IMR-90 (cell line): ENCODE measurements around the gene WNK1. TPM values are rescaled to one million over a fixed set of nuclear protein-coding genes. Genes with fewer than 3 reads are reported as not detected.

Experiments
- ATAC-seq: fragments of 200-7000 bp; cut with Tn5 transposase; 2 replicates; pipeline ENCODE4 v1.9.1; 2020; ENCODE audit warnings: low read depth, mild to moderate bottlenecking, moderate library complexity
- BruUV-seq: library from RNA; stranded (reverse); fragments of 400-500 nt; replicated peaks from 2 replicates; lab custom pipeline; 2021; lab: Mats Ljungman, UMichigan
- CTCF ChIA-PET: fragments of 300-600 bp; formaldehyde crosslinking; extraction: SDS; loops from one replicate; lab custom pipeline; 2021; ENCODE audit warnings: antibody characterized with exemption; lab: Yijun Ruan, JAX
- POLR2A ChIA-PET: fragments of 300-600 bp; sonication (Branson Sonifier 250); formaldehyde crosslinking; loops from one replicate; lab custom pipeline; 2022; ENCODE audit warnings: antibody characterized with exemption; ENCODE audit not compliant: unreplicated experiment; lab: Charles Lee
- DNase-seq: peaks from one replicate; pipeline ENCODE4 v3.0.0; 2013
- H2AFZ ChIP-seq: replicated peaks from 2 replicates; pipeline ENCODE3; 2013; ENCODE audit warnings: low read length, mild to moderate bottlenecking; ENCODE audit not compliant: poor library complexity
- H2AK5ac ChIP-seq: 2 replicates; pipeline ENCODE4 v1.6.1; 2013; ENCODE audit warnings: low read depth, low read length, inconsistent platforms
- H2AK9ac ChIP-seq: replicated peaks from 2 replicates; pipeline ENCODE3; 2013; ENCODE audit warnings: mild to moderate bottlenecking, low read depth, low read length, moderate library complexity; ENCODE audit not compliant: poor library complexity
- H2BK120ac ChIP-seq: 2 replicates; pipeline ENCODE4 v1.6.1; 2013; ENCODE audit warnings: low read depth, low read length, inconsistent platforms
- H2BK15ac ChIP-seq: 3 replicates; pipeline ENCODE4 v1.6.1; 2013; ENCODE audit warnings: low read depth, low read length, inconsistent platforms
- H2BK20ac ChIP-seq: 2 replicates; pipeline ENCODE4 v1.6.1; 2013; ENCODE audit warnings: low read depth, mild to moderate bottlenecking, inconsistent platforms, low read length, moderate library complexity
- H2BK5ac ChIP-seq: 2 replicates; pipeline ENCODE4 v1.6.1; 2013; ENCODE audit warnings: mild to moderate bottlenecking, low read depth, low read length, inconsistent platforms; ENCODE audit not compliant: poor library complexity, severe bottlenecking
- H3K14ac ChIP-seq: replicated peaks from 2 replicates; pipeline ENCODE4 v1.6.1; 2013; ENCODE audit warnings: low read depth, low read length, inconsistent platforms
- H3K18ac ChIP-seq: 2 replicates; pipeline ENCODE4 v1.6.1; 2013; ENCODE audit warnings: low read depth, low read length, control low read depth
- H3K23ac ChIP-seq: 2 replicates; pipeline ENCODE4 v1.6.1; 2013; ENCODE audit warnings: low read depth, low read length, inconsistent platforms
- H3K27ac ChIP-seq: 2 replicates; pipeline ENCODE4 v1.5.1; 2013; ENCODE audit warnings: mild to moderate bottlenecking, control low read depth, low read length; ENCODE audit not compliant: insufficient read depth
- H3K27me3 ChIP-seq: 2 replicates; pipeline ENCODE4 v1.6.1; 2013; ENCODE audit warnings: low read length; ENCODE audit not compliant: control insufficient read depth, insufficient read depth
- H3K36me3 ChIP-seq: 2 replicates; pipeline ENCODE4 v1.6.1; 2013; ENCODE audit warnings: low read length, mixed read lengths; ENCODE audit not compliant: control insufficient read depth, insufficient read depth
- H3K4ac ChIP-seq: 2 replicates; pipeline ENCODE4 v1.6.1; 2013; ENCODE audit warnings: low read depth, low read length, inconsistent platforms
- H3K4me1 ChIP-seq: 2 replicates; pipeline ENCODE4 v1.6.1; 2013; ENCODE audit warnings: low read length, mixed read lengths; ENCODE audit not compliant: control insufficient read depth, insufficient read depth
- H3K4me2 ChIP-seq: 2 replicates; pipeline ENCODE4 v1.6.1; 2013; ENCODE audit warnings: low read depth, mild to moderate bottlenecking, control low read depth, low read length, moderate library complexity
- H3K4me3 ChIP-seq: 2 replicates; pipeline ENCODE4 v1.5.1; 2013; ENCODE audit warnings: low read depth, mild to moderate bottlenecking, control low read depth, low read length, moderate library complexity; ENCODE audit not compliant: insufficient read depth
- H3K56ac ChIP-seq: 2 replicates; pipeline ENCODE4 v1.6.1; 2013; ENCODE audit warnings: low read length, inconsistent platforms; ENCODE audit not compliant: insufficient read depth; ENCODE audit errors: extremely low read depth
- H3K79me1 ChIP-seq, 2 experiments: 2 replicates each; pipeline ENCODE4 v1.6.1; 2013; ENCODE audit warnings: low read length in 2 of 2, inconsistent platforms in 1 of 2, low read depth in 1 of 2
- H3K9ac ChIP-seq: 2 replicates; pipeline ENCODE4 v1.6.1; 2013; ENCODE audit warnings: low read depth, low read length, control low read depth
- H3K9me1 ChIP-seq: 2 replicates; pipeline ENCODE4 v1.6.1; 2013; ENCODE audit warnings: low read length, inconsistent platforms; ENCODE audit not compliant: insufficient read depth
- H3K9me3 ChIP-seq: 2 replicates; pipeline ENCODE4 v1.6.1; 2013; ENCODE audit warnings: low read length; ENCODE audit not compliant: control insufficient read depth, insufficient read depth
- H4K20me1 ChIP-seq: 2 replicates; pipeline ENCODE4 v1.6.1; 2013; ENCODE audit warnings: low read length, inconsistent platforms; ENCODE audit not compliant: insufficient read depth
- H4K5ac ChIP-seq: 2 replicates; pipeline ENCODE4 v1.6.1; 2013; ENCODE audit warnings: mild to moderate bottlenecking, low read depth, low read length, control low read depth
- H4K8ac ChIP-seq, 2 experiments: 2 replicates each; pipeline ENCODE4 v1.6.1; 2013; ENCODE audit warnings: low read depth in 2 of 2, low read length in 2 of 2, control low read depth in 1 of 2, inconsistent platforms in 1 of 2
- H4K91ac ChIP-seq: 2 replicates; pipeline ENCODE4 v1.6.1; 2013; ENCODE audit warnings: low read depth, low read length, inconsistent platforms; ENCODE audit not compliant: insufficient read depth
- FOS ChIP-seq: fragments of 150-350 bp; IDR thresholded peaks from 2 replicates; pipeline ENCODE4 v1.6.1; 2016; ENCODE audit warnings: low read depth, low read length
- RAD21 ChIP-seq: IDR thresholded peaks from 2 replicates; pipeline ENCODE4 v1.6.1; 2012; ENCODE audit warnings: low read length, improper control_type of control experiment
- WGBS, 2 experiments: methylation state at CpG; one replicate each; pipeline versions ENCODE4 v1.1.5 to v1.1.7; 2013; ENCODE audit warnings: missing lambda C conversion rate in 2 of 2; ENCODE audit not compliant: insufficient read length in 1 of 2; ENCODE audit errors: extremely low coverage in 2 of 2; 5-methylcytosine and 5-hydroxymethylcytosine counted together
- dilution Hi-C: fragments of 300-500 bp; cut with HindIII; formaldehyde crosslinking; loops from one replicate; pipeline ENCODE4 v1.14.3; 2018; ENCODE audit warnings: low sequenced_read_pairs; ENCODE audit not compliant: unreplicated experiment
- in situ Hi-C: fragments of 300-500 bp; cut with MboI; formaldehyde crosslinking; loops from 3 replicates; pipeline ENCODE4 v1.14.3; 2019; ENCODE audit warnings: low sequenced_read_pairs, inconsistent platforms, mixed read lengths
- intact Hi-C: fragments of 100-400 bp; cut with micrococcal nuclease; formaldehyde crosslinking; loops from 2 replicates; pipeline ENCODE4 v1.10.0; 2022
- polyA plus RNA-seq, 3 experiments: library from polyadenylated mRNA; depleted of rRNA; stranded (reverse); fragments of >200 nt; gene quantifications; 2 replicates each; pipeline ENCODE4 v1.2.3, GENCODE V29; 2012; ENCODE audit warnings: low replicate concordance in 1 of 3
- total RNA-seq: library from RNA; depleted of rRNA; stranded (reverse); fragments of >200 nt; gene quantifications from 2 replicates; pipeline ENCODE4 v1.2.3, GENCODE V29; 2012

Gene WNK1
- total and polyA plus RNA-seq, 2 of the 4 experiments (the other 2 are of a cell fraction), result 36.9 to 42.8 TPM

DNA sequence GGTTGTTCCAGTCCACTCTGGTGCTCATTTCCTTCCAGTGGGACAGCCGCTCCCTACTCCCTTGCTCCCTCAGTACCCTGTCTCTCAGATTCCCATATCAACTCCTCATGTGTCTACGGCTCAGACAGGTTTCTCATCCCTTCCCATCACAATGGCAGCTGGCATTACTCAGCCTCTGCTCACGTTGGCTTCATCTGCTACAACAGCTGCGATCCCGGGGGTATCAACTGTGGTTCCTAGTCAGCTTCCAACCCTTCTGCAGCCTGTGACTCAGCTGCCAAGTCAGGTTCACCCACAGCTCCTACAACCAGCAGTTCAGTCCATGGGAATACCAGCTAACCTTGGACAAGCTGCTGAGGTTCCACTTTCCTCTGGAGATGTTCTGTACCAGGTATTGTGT lies 127.3 kb downstream of the WNK1 start:
- no peak overlapping the region for H4K8ac ChIP-seq
- POLR2A ChIA-PET, result no interaction called here
- H2AFZ ChIP-seq, result no peak overlapping the region
- H3K56ac ChIP-seq, result no peak overlapping the region
- peaks cover 4% of the 10 kb centered on the region; the same call in 1 of the 2 replicates for H3K9me1 ChIP-seq
- H3K18ac ChIP-seq, result no peak overlapping the region
- H4K91ac ChIP-seq, result no peak overlapping the region
- no peaks in the 10 kb centered on the region for H3K27me3 ChIP-seq
- no peak overlapping the region for H2AK5ac ChIP-seq
- CTCF ChIA-PET, result no interaction called here
- H3K14ac ChIP-seq, result 0 out of 2 replicates have a peak overlapping the region, but pooled peaks have one; percentile 35
- intact Hi-C loops, result loop anchor here (10.0 kb wide), 1 partner anchor 55 kb away; no protein-coding TSS in a partner anchor
- TF ChIP-seq RAD21 (no peak), FOS (0 out of 2 replicates have a peak, but pooled peaks have one; percentile 9)
- H3K9me3 ChIP-seq, result no peaks in the 10 kb centered on the region
- no peak overlapping the region for H3K27ac ChIP-seq
- H2BK20ac ChIP-seq, result no peak overlapping the region
- no peak overlapping the region for H4K5ac ChIP-seq
- no peak overlapping the region for H2BK15ac ChIP-seq
- no peaks in the 10 kb centered on the region for H3K4me1 ChIP-seq
- H3K23ac ChIP-seq, result no peak overlapping the region
- peak; percentile 59 for ATAC-seq
- no peak overlapping the region for H3K4ac ChIP-seq
- no peak overlapping the region for H3K4me2 ChIP-seq
- no peaks in the 10 kb centered on the region; the same call in 1 of the 2 replicates for H4K20me1 ChIP-seq
- no TSS peak for BruUV-seq
- 89% methylated on average over 4 of the region's 5 CpGs; no CpG with 5 or more reads in 1 of the 2 experiments for WGBS, 2 experiments
- in situ Hi-C loops, result no loop called here
- peaks cover 39% of the 10 kb centered on the region for H3K36me3 ChIP-seq
- dilution Hi-C loops, result no loop called here
- peaks cover 0 to 5% of the 10 kb centered on the region in 2 experiments; a peak in 1 of 4 replicates for H3K79me1 ChIP-seq
- DNase-seq, result peak; percentile 86
- no peak overlapping the region for H2AK9ac ChIP-seq
- no peak overlapping the region for H3K4me3 ChIP-seq
- H2BK120ac ChIP-seq, result no peak overlapping the region
- peak overlapping the region; percentile 31 for H2BK5ac ChIP-seq
- no peak overlapping the region for H3K9ac ChIP-seq
